GM21381 (cell line): ENCODE data around the gene OSMR.

ENCODE experiments used
- ATAC-seq: cut with Tn5 transposase; IDR thresholded peaks from one replicate; pipeline ENCODE4 v1.9.1; 2021; ENCODE audit warnings: mild to moderate bottlenecking, moderate library complexity; ENCODE audit not compliant: unreplicated experiment

The OSMR gene

DNA sequence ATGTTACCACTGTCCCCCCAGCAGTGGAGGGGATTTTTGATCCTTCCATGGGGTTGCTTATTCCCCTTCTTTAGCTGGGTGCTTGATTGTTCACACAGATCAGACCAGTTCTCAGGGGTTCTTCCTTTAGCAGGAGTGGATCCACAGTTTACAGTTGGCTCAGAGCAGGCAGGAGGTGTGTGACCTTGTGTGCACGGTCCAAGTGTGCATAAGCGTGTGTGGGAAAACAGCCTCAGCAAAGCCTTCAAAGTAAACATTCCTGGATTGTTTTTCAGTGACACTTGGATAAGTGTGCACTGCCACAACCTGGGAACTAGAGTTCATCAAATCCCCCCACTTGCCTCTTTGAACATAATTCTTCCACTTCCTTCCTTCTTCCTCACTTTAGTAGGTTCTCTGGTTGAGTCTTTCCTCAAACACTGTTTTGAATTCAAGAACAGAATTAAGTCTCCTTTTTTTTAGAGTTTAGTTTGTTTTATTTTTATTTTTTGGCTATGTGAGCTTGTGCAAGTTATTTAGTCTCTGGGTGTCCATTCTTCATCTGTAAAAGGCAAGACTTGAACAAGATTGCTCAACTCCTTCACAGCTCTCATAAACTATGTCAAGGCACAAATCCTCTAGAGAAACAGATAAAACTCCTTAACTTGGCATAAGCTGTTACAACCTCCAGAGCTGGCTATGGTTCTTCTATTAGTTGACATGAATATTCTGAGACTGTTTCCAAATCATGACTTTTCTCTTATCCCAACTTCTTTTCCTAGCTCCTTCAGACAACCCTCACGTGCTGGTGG lies 78.0 kb downstream of the OSMR start:
- no peak for ATAC-seq

- no peak for ATAC-seq
These were observed 79.5 kb downstream of the OSMR start for GRCh38 chr5:38925154-38925925.

- no peak for ATAC-seq
These were observed 80.3 kb downstream of the OSMR start for GRCh38 chr5:38926121-38926520.

DNA sequence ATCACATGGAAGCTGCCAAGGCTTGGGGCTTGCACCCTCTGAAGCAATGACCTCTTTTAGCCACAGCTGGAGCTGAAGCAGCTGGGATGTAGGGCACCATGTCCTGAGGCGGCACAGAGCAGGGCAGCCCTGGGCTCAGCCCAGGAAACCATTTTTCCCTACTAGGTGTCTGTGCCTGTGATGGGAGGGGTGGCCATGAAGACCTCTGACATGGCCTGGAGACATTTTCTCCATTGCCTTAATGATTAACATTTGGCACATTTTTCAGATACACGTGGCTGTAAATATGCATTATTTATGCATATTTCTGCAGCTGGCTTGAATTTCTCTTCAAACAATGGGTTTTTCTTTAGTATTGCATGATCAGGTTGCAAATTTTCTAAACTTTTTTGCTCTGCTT lies 81.7 kb downstream of the OSMR start:
- ATAC-seq: no peak

- ATAC-seq: no peak
These were observed 84.0 kb downstream of the OSMR start for GRCh38 chr5:38929838-38930237.

- no peak for ATAC-seq
These were observed 85.9 kb downstream of the OSMR start for GRCh38 chr5:38931731-38932130.

GRCh38 chr5:38932854-38933408 lies 87.1 kb downstream of the OSMR start:
- no peak for ATAC-seq

- no peak for ATAC-seq
These were observed 89.6 kb downstream of the OSMR start for GRCh38 chr5:38935437-38935836.

DNA sequence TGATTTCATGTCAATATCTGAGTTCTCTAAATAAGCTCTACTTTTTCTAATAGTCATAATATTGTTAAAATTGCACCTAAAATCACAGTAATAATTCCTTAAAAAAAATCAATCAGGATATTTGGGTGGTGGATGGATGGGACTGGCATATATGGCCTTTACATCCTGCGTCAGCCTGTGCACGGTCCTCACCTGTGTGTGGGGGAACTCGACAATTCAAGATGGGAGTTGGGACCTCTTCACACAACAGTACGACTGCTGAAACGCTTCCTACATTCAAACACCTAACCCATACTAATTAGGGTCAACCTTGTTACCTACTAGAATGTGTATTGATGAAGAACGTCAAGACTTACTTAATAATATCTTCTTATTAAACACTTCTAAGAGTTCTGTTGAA lies 90.5 kb downstream of the OSMR start:
- no peak for ATAC-seq

GRCh38 chr5:38938424-38938823 lies 92.6 kb downstream of the OSMR start:
- no peak for ATAC-seq

- no peak for ATAC-seq
These were observed 93.2 kb downstream of the OSMR start for GRCh38 chr5:38938973-38939372.

DNA sequence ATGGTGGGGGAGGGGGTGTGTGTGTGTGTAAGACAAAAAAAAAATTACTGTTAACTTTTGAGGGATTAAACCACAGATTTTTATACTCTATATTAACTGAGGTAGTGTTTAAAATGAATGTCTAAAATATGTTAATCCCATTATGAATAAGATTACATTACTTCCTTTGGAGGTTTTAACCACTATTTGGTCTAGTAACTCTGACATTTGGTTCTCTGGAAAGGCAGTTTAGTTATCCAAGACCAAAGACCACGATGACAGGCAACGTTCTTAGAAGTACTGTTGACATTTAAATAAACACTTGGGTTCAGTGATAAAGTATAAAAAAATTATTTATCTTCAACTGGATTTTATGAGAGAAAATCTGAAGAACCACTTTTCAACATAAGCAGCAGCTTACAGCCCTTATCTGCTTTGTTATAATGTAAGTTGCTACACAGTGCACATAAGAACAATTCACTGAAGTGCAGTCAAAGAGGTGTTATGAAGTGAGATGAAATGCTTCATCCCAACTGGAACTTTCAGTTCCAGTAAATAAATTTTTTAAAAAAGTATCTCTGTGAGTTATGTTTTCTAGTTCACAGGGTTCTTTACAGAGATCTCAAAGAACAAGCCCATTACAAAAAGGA lies 94.5 kb downstream of the OSMR start:
- no peak for ATAC-seq

DNA sequence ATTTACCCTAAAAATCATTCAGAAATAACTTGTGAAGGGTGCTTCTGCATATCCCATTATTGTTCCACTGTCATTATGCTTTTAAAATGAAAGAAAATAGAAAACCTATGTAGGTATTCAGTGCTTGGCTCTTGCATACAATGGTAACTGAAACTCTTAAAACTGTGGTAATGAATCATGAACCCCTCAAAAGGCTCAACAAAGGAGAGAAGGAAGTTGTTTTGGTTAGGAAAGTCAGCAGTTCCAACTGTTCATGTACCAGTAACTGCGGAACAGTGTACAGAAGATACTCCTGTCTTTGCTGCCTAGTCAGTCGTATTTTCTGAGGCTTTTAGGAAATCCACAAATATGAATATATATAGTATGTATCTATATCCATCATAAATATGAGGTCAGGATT lies 96.1 kb downstream of the OSMR start:
- ATAC-seq: no peak

- ATAC-seq: no peak
These were observed 98.5 kb downstream of the OSMR start for GRCh38 chr5:38944282-38944681.

DNA sequence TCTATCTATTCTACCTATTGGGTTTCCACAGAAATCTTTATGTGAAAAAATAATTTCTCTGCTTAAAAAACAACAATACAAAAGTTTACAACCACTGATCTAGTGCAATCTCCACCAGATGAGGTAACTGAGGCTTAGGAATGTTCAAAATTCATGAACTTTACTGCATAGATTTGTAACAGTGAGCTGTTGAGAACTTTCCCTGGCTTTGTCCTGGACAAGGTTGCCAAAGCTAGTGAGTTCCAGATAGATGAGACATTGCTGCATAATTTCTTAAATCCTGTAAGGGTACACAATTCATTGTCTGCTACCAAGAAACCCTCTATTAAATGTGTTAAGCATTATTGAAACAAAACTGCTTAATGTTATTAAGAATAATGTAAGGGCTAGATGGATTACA lies 102.7 kb downstream of the OSMR start:
- no peak for ATAC-seq

DNA sequence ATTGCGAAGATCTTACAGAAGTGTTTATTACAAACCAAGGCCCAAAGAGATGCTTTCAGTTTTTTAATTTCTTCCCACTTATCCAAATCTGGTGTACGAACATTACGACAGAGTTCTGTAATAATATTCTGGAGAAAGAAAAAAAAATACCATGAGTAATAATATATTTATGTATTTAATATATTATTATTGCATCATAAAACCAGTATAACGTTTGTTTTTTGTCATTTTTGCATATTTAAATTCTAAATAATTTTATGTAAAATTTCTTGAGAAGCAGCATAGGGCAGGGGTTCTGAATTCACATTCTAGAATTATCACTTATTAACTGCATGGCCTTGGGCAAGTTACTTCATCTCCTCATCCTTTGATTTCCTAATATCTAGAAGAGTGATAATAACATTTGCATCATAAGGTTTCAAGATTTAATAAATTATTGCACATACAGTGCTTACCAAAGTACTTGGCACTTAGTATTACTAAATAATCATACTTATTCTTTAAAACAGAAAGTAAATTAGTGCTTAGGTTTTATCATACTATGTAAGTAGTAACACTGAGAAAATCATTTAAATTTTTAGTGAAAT lies 107.7 kb downstream of the OSMR start:
- ATAC-seq: no peak

DNA sequence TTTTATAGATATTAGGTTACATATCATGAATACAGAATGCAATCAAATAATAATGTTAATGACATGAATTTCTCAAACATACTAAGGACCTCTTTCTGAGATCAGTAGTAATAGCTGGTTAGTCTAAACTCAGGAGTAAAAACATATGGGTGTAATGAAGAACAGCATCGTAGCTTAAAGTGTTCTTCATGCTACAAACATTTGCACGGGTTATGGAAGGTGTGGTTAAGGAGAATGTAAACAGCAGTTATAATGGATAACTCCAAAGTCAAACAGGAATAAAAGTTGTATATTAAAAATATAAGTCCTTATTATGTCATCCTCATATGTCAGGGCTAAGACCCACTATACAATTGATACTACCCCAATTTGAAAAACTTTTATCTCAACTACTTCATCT lies 115.9 kb downstream of the OSMR start:
- ATAC-seq: no peak

- ATAC-seq: no peak
These were observed 122.9 kb downstream of the OSMR start for GRCh38 chr5:38968665-38969064.

DNA sequence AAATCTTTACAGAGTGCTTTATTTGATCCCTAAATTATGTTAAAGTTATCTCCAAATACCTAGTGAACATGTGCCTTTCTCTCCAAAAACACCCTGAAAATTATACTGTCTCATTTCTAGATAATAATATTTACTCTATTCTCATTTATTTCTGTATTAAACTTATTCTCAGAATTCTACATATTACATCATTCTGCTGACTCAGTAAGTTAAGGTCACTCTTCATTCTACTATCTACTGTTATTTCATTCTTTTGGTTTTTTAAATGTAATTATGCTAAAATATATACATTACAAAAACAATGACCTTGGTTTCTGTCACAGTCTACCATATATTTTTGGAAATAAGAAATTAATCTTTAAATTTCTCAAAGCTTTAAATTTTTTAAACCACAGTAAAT lies 132.2 kb downstream of the OSMR start:
- no peak for ATAC-seq

DNA sequence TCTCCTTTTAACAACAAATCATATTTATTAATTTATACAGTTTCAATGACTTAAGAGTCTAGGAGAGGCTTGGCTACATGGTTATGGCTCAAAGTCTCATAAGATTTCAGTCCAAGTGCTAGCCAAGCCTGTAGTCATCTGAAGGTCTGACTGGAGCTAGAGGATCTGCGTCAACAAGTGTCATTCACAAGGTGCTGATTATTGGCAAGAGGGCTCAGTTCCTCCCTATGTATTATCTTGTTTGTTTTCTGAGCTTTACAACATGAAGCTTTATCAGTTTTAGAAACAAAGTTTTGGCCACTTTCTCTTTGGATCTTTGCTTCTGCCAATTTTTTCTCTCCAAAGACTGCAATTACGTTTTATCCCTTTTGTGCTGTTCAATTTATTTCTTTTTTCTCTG lies 133.7 kb downstream of the OSMR start:
- ATAC-seq: no peak
